Adipose tissue (tissue), 3 donors: Measurements from ENCODE around the gene FILIP1. TPM values are rescaled to one million over a fixed set of nuclear protein-coding genes. Genes with fewer than 3 reads are reported as not detected.
"Not testable (repeated sequence)": the region's sequence is repeated elsewhere in the genome, so short reads cannot be mapped to it uniquely, and the experiment has no call there.

Source experiments
- H3K27ac ChIP-seq: one replicate; pipeline ENCODE4 v1.5.1; 2013; ENCODE audit warnings: low read depth, low read length
- WGBS, 3 donors: extraction: QIAGEN DNeasy Blood & Tissue Kit; methylation state at CpG; one replicate each; pipeline ENCODE4 v1.1.7; 2013; 5-methylcytosine and 5-hydroxymethylcytosine counted together
- polyA plus RNA-seq, 3 donors: library from polyadenylated mRNA; stranded (reverse); fragments of 200-250 nt; gene quantifications; one replicate each; pipeline ENCODE4 v1.2.3, GENCODE V29; 2013
- donor health status: healthy with polysubstance abuse.
- donor health status: Bipolar disorder and iron deficiency.
- donor health status: healthy.

FILIP1 gene
- polyA plus RNA-seq, 3 donors = 0.81 to 7.1 (median 3.1) TPM

- WGBS, 3 donors = 9 to 27% (median 23%) methylated on average over 1 of the region's 1 CpG
- no peak overlapping the region for H3K27ac ChIP-seq
Observed at GRCh38 chr6:75431379-75431778, 62.2 kb downstream of the FILIP1 start.

- no peak overlapping the region for H3K27ac ChIP-seq
- WGBS, 3 donors = 28 to 65% (median 53%) methylated on average over 4 of the region's 4 CpGs
Observed at GRCh38 chr6:75430631-75431325, 62.8 kb downstream of the FILIP1 start.

GRCh38 chr6:75429061-75429703, 64.4 kb downstream of the FILIP1 start:
- no peak overlapping the region for H3K27ac ChIP-seq
- WGBS, 3 donors = 45 to 58% (median 49%) methylated on average over 2 of the region's 2 CpGs

- 67 to 96% (median 83%) methylated on average over 1 of the region's 1 CpG for WGBS, 3 donors
- H3K27ac ChIP-seq = no peak overlapping the region
Observed at GRCh38 chr6:75428204-75428603, 65.4 kb downstream of the FILIP1 start.

GRCh38 chr6:75427329-75427728, 66.3 kb downstream of the FILIP1 start:
- H3K27ac ChIP-seq = no peak overlapping the region

GRCh38 chr6:75424618-75425548, 68.7 kb downstream of the FILIP1 start:
- 70 to 77% (median 76%) methylated on average over 4 of the region's 4 CpGs for WGBS, 3 donors
- no peak overlapping the region for H3K27ac ChIP-seq

More at GRCh38 chr6:75427329-75427728, 66.3 kb downstream of the FILIP1 start:
- WGBS, 3 donors = 95 to 97% (median 97%) methylated on average over 2 of the region's 2 CpGs

- no peak overlapping the region for H3K27ac ChIP-seq
- WGBS, 3 donors = 86 to 88% (median 87%) methylated on average over 8 of the region's 8 CpGs
Observed at GRCh38 chr6:75423386-75423785, 70.2 kb downstream of the FILIP1 start.

GRCh38 chr6:75422024-75422639, 71.5 kb downstream of the FILIP1 start:
- H3K27ac ChIP-seq = no peak overlapping the region

GRCh38 chr6:75421316-75422023, 72.1 kb downstream of the FILIP1 start:
- 77 to 93% (median 90%) methylated on average over 11 of the region's 11 CpGs for WGBS, 3 donors
- no peak overlapping the region for H3K27ac ChIP-seq

More at GRCh38 chr6:75422024-75422639, 71.5 kb downstream of the FILIP1 start:
- 53 to 67% (median 54%) methylated on average over 1 of the region's 1 CpG for WGBS, 3 donors

- no peak overlapping the region for H3K27ac ChIP-seq
Observed at GRCh38 chr6:75419980-75420379, 73.6 kb downstream of the FILIP1 start.

GRCh38 chr6:75419416-75419815, 74.2 kb downstream of the FILIP1 start:
- 78 to 94% (median 91%) methylated on average over 3 of the region's 3 CpGs for WGBS, 3 donors
- no peak overlapping the region for H3K27ac ChIP-seq

More at GRCh38 chr6:75419980-75420379, 73.6 kb downstream of the FILIP1 start:
- WGBS, 3 donors = 73 to 94% (median 79%) methylated on average over 1 of the region's 1 CpG

GRCh38 chr6:75418233-75418632, 75.4 kb downstream of the FILIP1 start:
- H3K27ac ChIP-seq = no peak overlapping the region

GRCh38 chr6:75416443-75416842, 77.2 kb downstream of the FILIP1 start:
- H3K27ac ChIP-seq = no peak overlapping the region
- WGBS, 3 donors = 77 to 93% (median 85%) methylated on average over 1 of the region's 1 CpG

GRCh38 chr6:75415804-75416203, 77.8 kb downstream of the FILIP1 start:
- 93 to 94% (median 94%) methylated on average over 1 of the region's 1 CpG for WGBS, 3 donors
- no peak overlapping the region for H3K27ac ChIP-seq

GRCh38 chr6:75414445-75415021, 79.1 kb downstream of the FILIP1 start:
- WGBS, 3 donors = 81 to 89% (median 84%) methylated on average over 4 of the region's 4 CpGs
- no peak overlapping the region for H3K27ac ChIP-seq

GRCh38 chr6:75412969-75413662, 80.5 kb downstream of the FILIP1 start:
- H3K27ac ChIP-seq = no peak overlapping the region
- WGBS, 3 donors = 33 to 74% (median 69%) methylated on average over 3 of the region's 3 CpGs

- not testable (repeated sequence) for H3K27ac ChIP-seq
- WGBS, 3 donors = 94 to 100% (median 95%) methylated on average over 2 of the region's 2 CpGs
Observed at GRCh38 chr6:75410564-75410963, 83.0 kb downstream of the FILIP1 start.
